Aorta (tissue), 4 donors: Measurements from ENCODE around the gene RGS1. TPM values are rescaled to one million over a fixed set of nuclear protein-coding genes. Genes with fewer than 3 reads are reported as not detected.

Experiments
- polyA plus RNA-seq, 2 donors: library from polyadenylated mRNA; stranded (reverse); fragments of 200-250 nt; gene quantifications; one replicate each; pipeline ENCODE4 v1.2.3, GENCODE V29; 2013
- total RNA-seq, 2 donors: library from RNA; stranded (reverse); fragmentation: NEBNext Ultra II Directional; extraction: Animal tissue kit (Norgen Biotek cat#: 25700); gene quantifications; one replicate each; pipeline ENCODE4 v1.2.1, GENCODE V29; 2021
- donor health status: healthy with polysubstance abuse.
- donor health status: Bipolar disorder and iron deficiency.
- donor health status: DM: no; HTN: no; CAD: no.
- donor health status: DM: yes; HTN: yes; CAD: no.

RGS1 gene
- total and polyA plus RNA-seq, 4 donors: 4.1 to 43.4 (median 25.0) TPM

Other genes with a start within 250 kb of the RGS1 start
- 1 to 10 TPM in 1 of 2 donors, under 1 TPM in 1; 0.71 to 1.5 TPM for gene RGS13, start 60.4 kb downstream of the RGS1 start, total RNA-seq
- gene RGS13, start 60.4 kb downstream of the RGS1 start, polyA plus RNA-seq: 1 to 10 TPM in 1 of 2 donors, under 1 TPM in 1; 0.64 to 2.9 TPM
- gene RGS2, start 233.3 kb downstream of the RGS1 start, total RNA-seq: 10 to 100 TPM; 56.6 to 99.1 TPM
- 100 to 1,000 TPM in 1 of 2 donors, 10 to 100 TPM in 1; 66.3 to 137 TPM for gene RGS2, start 233.3 kb downstream of the RGS1 start, polyA plus RNA-seq